ENCODE data around the gene STAG3.
"Not testable (repeated sequence)": the region's sequence is repeated elsewhere in the genome, so short reads cannot be mapped to it uniquely, and the experiment has no call there.

STAG3 gene

DNA sequence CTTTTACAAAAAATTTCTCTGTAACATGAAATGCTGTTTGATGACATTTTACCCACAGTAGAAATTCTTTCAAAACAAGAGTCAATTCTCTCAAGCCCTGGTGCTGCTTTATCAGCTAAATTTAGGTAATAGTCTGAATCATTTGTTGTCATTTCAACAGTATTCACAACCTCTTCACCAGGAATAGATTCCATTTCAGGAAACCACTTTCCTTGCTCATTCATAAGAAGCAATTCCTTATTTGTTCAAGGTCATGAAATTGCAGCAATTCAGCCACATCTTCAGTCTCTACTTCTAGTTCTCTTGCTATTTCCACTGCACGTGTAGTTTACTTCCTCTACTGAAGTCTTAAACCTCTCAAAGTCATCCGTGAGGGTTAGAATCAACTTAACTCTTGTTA, 14.1 kb downstream of the STAG3 start:
- no peaks in the 10 kb centered on the region for H3K27me3 ChIP-seq
- TF ChIP-seq, protein P1, sequence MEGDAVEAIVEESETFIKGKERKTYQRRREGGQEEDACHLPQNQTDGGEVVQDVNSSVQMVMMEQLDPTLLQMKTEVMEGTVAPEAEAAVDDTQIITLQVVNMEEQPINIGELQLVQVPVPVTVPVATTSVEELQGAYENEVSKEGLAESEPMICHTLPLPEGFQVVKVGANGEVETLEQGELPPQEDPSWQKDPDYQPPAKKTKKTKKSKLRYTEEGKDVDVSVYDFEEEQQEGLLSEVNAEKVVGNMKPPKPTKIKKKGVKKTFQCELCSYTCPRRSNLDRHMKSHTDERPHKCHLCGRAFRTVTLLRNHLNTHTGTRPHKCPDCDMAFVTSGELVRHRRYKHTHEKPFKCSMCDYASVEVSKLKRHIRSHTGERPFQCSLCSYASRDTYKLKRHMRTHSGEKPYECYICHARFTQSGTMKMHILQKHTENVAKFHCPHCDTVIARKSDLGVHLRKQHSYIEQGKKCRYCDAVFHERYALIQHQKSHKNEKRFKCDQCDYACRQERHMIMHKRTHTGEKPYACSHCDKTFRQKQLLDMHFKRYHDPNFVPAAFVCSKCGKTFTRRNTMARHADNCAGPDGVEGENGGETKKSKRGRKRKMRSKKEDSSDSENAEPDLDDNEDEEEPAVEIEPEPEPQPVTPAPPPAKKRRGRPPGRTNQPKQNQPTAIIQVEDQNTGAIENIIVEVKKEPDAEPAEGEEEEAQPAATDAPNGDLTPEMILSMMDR (IDR thresholded peaks at IDR 0.05) = no peak
- H3K27ac ChIP-seq = no peak overlapping the region
- DNase-seq = no peak
- H3K4me1 ChIP-seq = peaks cover 0 to 3% (median 0%) of the 10 kb centered on the region in 4 donors
- no peaks in the 10 kb centered on the region for H3K36me3 ChIP-seq
- no peak overlapping the region for H3K4me3 ChIP-seq
- intact Hi-C loops (cut with DNase I; ENCODE audit: low total_unique reads) = no loop called here
- H3K9me3 ChIP-seq = no peaks in the 10 kb centered on the region

- H3K4me1 ChIP-seq; intact Hi-C loops (cut with DNase I; ENCODE audit: low total_unique reads); H3K36me3 ChIP-seq; H3K9me3 ChIP-seq; H3K4me3 ChIP-seq; DNase-seq; H3K27ac ChIP-seq; H3K27me3 ChIP-seq: not testable (repeated sequence)
Observed at GRCh38 chr7:100192281-100192862, 14.7 kb downstream of the STAG3 start.

GRCh38 chr7:100192969-100193368, 15.3 kb downstream of the STAG3 start:
- intact Hi-C loops (cut with DNase I; ENCODE audit: low total_unique reads) = no loop called here
- Histone ChIP-seq H3K9me3 (no peaks in the 10 kb centered on the region), H3K4me1 (peaks cover 0 to 3% (median 0%) of the 10 kb centered on the region in 4 donors), H3K27ac (no peak overlapping the region), H3K36me3 (no peaks in the 10 kb centered on the region), H3K4me3 (no peak overlapping the region), H3K27me3 (no peaks in the 10 kb centered on the region)
- no peak for DNase-seq
- TF ChIP-seq, protein P1 (IDR thresholded peaks at IDR 0.05) = no peak

GRCh38 chr7:100195222-100195621, 17.5 kb downstream of the STAG3 start:
- Histone ChIP-seq H3K27me3 (no peaks in the 10 kb centered on the region), H3K9me3 (no peaks in the 10 kb centered on the region), H3K4me3 (no peak overlapping the region), H3K36me3 (no peaks in the 10 kb centered on the region), H3K27ac (no peak overlapping the region), H3K4me1 (peaks cover 0 to 3% (median 0%) of the 10 kb centered on the region in 4 donors)
- intact Hi-C loops (cut with DNase I; ENCODE audit: low total_unique reads) = no loop called here
- DNase-seq = no peak
- TF ChIP-seq, protein P1 (IDR thresholded peaks at IDR 0.05) = no peak

DNA sequence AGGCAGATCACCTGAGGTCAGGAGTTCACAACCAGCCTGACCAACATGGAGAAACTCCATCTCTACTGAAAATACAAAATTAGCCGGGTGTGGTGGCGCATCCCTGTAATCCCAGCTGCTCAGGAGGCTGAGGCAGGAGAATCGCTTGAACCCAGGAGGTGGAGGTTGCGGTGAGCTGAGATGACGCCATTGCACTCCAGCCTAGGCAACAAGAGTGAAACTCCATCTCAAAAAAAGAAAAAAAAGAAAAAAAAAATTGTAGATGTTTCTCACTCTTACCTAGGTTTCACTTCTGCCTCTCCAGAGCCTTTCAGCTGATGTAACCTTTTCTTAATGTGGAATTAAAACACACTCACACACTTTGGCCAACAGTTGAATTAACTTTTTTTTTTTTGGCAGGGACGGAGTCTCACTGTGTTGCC, 18.2 kb downstream of the STAG3 start:
- H3K4me3 ChIP-seq; H3K9me3 ChIP-seq; intact Hi-C loops (cut with DNase I; ENCODE audit: low total_unique reads); H3K36me3 ChIP-seq; H3K27me3 ChIP-seq; DNase-seq; H3K27ac ChIP-seq; H3K4me1 ChIP-seq: not testable (repeated sequence)

DNA sequence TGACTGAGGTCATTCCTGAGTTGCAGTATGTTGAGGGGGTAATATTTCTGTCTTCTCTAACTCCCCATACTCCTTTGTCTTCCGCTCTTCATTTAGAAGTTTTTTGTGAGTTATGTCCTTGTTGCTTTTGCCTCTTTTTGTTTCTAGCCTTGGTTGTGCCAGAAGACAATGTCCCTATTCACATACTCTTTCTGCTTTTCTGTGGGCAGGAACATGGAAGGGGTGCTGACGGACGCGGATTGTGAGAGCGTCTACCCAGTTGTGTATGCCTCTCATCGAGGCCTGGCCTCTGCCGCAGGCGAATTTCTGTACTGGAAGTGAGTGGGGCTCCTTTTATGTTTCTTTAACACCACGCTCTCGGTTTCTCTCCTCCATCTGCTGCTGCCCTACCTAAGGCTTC, 20.5 kb downstream of the STAG3 start:
- Histone ChIP-seq H3K4me3 (no peak overlapping the region), H3K36me3 (no peaks in the 10 kb centered on the region), H3K27ac (no peak overlapping the region), H3K27me3 (no peaks in the 10 kb centered on the region), H3K4me1 (no peaks in the 10 kb centered on the region), H3K9me3 (no peaks in the 10 kb centered on the region)
- intact Hi-C loops (cut with DNase I; ENCODE audit: low total_unique reads) = no loop called here
- TF ChIP-seq, protein P1 (IDR thresholded peaks at IDR 0.05) = no peak
- no peak for DNase-seq

GRCh38 chr7:100200693-100201092, 23.0 kb downstream of the STAG3 start:
- Histone ChIP-seq H3K4me1 (no peaks in the 10 kb centered on the region), H3K27ac (no peak overlapping the region), H3K9me3 (no peaks in the 10 kb centered on the region), H3K27me3 (no peaks in the 10 kb centered on the region), H3K36me3 (no peaks in the 10 kb centered on the region), H3K4me3 (no peak overlapping the region)
- intact Hi-C loops (cut with DNase I; ENCODE audit: low total_unique reads) = no loop called here
- TF ChIP-seq, protein P1 (IDR thresholded peaks at IDR 0.05) = no peak
- DNase-seq = no peak

Measured in tibial artery (tissue), 4 donors.